Measurements from ENCODE around the gene DENND2A. TPM values are rescaled to one million over a fixed set of nuclear protein-coding genes. Genes with fewer than 3 reads are reported as not detected.
"Not testable (repeated sequence)": the region's sequence is repeated elsewhere in the genome, so short reads cannot be mapped to it uniquely, and the experiment has no call there.

The DENND2A gene, protein sequence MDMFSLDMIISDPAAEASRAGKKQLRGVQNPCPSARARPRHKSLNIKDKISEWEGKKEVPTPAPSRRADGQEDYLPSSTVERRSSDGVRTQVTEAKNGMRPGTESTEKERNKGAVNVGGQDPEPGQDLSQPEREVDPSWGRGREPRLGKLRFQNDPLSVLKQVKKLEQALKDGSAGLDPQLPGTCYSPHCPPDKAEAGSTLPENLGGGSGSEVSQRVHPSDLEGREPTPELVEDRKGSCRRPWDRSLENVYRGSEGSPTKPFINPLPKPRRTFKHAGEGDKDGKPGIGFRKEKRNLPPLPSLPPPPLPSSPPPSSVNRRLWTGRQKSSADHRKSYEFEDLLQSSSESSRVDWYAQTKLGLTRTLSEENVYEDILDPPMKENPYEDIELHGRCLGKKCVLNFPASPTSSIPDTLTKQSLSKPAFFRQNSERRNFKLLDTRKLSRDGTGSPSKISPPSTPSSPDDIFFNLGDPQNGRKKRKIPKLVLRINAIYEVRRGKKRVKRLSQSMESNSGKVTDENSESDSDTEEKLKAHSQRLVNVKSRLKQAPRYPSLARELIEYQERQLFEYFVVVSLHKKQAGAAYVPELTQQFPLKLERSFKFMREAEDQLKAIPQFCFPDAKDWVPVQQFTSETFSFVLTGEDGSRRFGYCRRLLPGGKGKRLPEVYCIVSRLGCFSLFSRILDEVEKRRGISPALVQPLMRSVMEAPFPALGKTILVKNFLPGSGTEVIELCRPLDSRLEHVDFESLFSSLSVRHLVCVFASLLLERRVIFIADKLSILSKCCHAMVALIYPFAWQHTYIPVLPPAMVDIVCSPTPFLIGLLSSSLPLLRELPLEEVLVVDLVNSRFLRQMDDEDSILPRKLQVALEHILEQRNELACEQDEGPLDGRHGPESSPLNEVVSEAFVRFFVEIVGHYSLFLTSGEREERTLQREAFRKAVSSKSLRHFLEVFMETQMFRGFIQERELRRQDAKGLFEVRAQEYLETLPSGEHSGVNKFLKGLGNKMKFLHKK
- 25.4 and 32.4 TPM in 2 replicates for total RNA-seq (2014; rRNA removed; shearing (Covaris generic); ENCODE audit: low replicate concordance)

DNA sequence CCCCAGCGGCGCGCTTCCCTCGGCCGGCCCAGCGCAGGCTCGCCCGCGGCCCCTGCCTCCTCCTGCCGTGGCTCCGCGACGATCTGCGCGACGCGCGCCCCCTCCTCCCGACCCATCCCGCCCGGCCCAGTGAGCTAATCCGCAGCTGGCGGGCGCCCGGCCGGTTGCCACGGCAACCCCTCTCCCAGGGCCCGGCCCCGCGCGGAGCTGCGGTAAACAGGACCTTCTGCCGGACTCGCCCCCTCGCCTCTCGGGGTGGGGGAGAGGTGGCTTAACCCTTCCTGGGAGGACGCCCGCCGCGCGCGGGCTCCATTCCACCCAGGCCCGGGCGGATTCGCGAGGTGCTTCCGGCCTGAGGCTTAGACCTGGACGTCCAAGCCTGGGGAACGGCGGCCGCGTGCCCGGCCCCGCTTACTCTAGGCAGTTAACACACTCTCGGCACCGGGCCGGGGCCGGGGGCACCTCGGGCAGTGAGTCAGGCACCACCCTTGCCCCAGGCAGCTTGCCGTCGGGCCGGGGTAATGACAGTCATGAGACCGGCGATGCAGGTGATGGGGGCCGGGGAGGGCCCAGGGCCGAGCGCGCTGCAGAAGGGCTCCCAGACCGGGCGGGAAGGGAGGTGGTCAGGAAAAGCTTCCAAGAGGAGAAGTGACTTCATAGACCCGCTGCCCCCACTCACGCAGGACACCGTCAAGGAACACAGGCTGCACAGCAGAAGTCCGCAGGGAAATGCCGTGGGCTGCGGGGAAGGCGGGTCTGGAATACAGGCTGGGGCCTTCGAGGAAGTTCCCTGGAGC, at the start of gene DENND2A:
DENND2A (minus strand) TSS at position 87 of the 797 bp plus-strand sequence. CDS start 38,416 bp downstream, outside the sequence.
- Histone ChIP-seq H3K4me3 (peak within 1 kb of the TSS; percentile 73), H3K27me3 (no peaks in the 10 kb centered on the region), H3K9me3 (no peaks in the 10 kb centered on the region), H3K36me3 (peaks cover 10% of the 10 kb centered on the region)
- DNase-seq = peak; percentile 85

DNA sequence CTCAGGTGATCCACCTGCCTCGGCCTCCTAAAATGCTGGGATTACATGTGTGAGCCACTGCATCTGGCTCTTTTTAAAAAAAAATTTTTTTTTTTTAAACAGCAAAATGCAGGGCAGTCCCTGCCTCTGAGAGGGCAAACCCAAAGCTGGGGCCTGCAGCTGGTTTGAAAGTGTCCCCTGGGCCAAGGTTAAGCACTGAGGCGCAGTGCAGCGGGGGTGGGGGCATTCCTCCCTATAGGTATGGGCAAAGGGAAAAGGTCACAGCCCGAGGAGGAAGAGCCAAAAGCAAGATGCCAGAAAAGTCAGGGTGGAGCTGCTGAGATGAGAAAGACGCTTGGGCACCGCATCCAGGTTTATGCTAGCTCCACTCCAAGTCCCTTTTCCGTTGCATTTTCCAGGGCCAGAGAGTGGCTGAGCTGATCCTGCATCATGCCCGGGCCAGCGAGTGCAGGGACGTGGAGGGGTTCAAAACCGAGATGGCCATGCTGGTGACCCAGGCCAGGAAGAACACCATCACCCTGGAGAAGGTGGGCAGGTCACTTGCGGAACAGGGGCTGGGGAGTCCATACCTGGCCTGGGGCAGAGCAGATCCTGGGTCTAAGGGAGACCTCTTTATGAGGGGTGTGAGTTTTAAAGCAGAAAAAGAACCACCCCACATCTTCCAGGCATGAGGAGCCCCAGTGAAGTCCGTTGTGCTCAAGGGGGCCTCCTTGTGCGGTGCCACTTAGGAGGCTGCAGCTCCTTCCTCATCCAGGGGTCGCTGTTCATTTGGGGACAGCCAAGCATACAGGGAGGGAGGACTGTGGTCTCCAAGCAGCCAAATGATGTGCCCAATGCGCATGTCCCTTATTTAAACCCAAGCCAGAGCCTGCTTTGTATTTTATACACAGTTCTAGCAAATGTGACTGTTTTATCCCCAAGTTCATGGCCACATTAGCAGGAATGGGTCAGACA, 48.9 kb upstream of the DENND2A start:
- Histone ChIP-seq H3K9me3 (no peaks in the 10 kb centered on the region), H3K36me3 (no peaks in the 10 kb centered on the region), H3K27me3 (no peaks in the 10 kb centered on the region), H3K4me3 (no peak overlapping the region)
- DNase-seq = no peak

DNA sequence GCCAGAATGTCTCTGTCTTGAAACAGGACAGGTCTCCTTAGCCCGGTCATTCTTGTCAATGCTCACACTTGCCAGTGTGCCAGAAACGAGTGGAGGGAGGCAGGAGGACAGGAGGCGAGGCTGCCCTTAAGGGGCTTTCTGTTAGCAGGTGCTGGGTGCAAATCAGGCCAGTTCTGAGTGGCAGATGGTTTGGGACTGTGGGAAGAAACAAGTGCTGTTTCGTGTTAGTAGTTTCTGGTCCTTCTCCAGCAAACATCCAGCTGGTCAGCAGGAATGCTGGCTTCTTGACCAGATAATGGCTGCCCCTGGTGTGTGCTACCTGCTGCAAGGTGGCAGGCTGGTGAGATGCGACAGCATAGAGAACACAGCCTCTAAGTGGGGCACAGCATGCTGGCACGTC, 47.7 kb upstream of the DENND2A start:
- no peaks in the 10 kb centered on the region for H3K36me3 ChIP-seq
- H3K4me3 ChIP-seq = no peak overlapping the region
- H3K9me3 ChIP-seq = no peaks in the 10 kb centered on the region
- no peaks in the 10 kb centered on the region for H3K27me3 ChIP-seq
- DNase-seq = no peak

DNA sequence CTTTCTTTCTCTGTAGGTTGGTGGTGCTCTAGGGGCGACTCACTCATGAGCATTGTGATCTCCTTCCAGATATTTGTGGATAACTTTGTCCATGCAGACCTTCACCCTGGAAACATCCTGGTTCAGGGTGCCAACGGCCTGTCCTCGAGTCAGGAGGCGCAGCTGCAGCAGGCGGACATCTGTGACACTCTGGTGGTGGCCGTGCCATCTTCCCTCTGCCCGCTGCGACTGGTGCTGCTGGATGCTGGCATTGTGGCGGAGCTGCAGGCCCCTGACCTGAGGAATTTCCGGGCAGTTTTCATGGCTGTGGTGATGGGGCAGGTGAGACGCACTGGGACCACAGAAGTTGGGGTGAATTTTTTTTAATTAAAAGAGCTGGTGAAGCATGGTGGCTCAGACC, 46.3 kb upstream of the DENND2A start:
- H3K4me3 ChIP-seq = no peak overlapping the region
- H3K36me3 ChIP-seq = no peaks in the 10 kb centered on the region
- no peak for DNase-seq
- H3K27me3 ChIP-seq = no peaks in the 10 kb centered on the region
- no peaks in the 10 kb centered on the region for H3K9me3 ChIP-seq

DNA sequence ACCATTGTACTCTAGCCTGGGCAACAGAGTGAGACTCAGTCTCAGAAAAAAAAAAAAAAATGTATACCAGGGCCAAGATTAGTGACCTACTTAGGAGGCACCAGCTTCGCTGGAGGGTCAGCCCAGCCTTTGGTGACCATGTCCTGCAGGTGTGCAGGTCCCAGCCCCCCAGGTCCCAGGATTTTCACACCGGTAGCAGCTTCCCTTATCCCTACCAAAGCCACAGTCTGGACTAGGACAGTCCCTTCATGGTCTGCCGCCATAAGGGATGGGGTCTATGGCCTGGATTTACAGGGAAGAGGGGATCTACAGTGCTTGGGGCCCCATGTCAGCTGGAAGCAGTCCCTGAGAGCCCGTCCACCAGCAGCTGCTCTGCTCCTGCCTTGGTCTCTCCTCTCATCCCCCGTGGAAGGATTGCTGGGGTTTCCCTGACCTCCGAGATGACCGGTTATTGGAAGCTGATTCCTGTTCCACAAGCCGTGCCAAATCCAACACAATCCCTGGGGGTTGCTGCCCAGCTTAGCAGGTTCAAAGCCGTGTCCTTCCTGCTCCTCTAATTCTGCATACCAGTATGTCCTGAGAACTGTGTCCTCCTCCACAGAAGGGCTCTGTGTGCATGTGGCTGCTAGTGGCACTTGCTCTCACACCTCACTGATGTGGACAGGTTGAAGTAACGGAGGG, 44.9 kb upstream of the DENND2A start:
- no peaks in the 10 kb centered on the region for H3K27me3 ChIP-seq
- no peaks in the 10 kb centered on the region for H3K9me3 ChIP-seq
- DNase-seq = no peak
- no peaks in the 10 kb centered on the region for H3K36me3 ChIP-seq
- no peak overlapping the region for H3K4me3 ChIP-seq

DNA sequence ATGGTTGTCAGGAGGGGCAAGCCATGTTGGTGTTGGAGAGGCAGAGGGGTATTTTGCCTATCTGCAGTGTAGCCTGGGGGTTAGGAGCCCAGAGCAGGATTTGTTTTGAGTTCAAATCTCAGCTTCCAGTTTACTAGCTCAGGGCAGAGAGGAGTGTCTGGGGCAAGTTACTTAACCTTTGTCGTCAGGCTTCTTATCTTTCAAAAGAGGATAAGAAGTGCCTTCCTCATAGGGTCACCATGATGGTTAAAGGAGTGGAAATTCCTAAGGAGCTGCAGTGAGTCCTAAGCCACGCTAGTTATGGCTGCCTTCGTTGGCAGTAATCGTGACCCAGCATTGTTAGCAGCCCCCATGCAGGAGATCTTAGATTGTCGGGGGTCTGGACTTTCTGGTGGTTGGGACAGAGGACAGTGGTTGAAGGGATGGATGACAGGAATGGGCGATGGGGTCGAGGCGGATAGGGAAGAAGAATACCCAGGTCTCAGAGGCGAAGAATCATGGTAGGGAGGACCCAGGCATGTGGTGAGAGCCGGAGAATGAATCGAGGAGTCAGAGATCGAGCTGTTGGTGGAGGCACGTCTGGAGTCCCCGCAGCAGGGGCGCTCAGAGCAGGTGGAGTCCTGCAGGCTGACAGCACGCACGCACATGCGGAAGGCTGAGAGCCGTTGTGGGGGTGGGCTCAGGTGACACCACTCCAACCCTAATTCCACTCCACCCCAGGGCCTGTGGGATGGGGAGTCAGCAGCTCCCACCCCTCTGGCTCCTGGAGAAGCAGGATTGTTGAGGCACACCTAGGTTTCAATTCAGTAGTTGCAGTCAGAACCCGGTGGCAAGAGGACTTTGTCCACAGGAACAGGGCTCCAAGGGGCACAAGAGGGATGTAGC, 43.7 kb upstream of the DENND2A start:
- Histone ChIP-seq H3K4me3 (no peak overlapping the region), H3K27me3 (no peaks in the 10 kb centered on the region), H3K36me3 (no peaks in the 10 kb centered on the region), H3K9me3 (no peaks in the 10 kb centered on the region)
- DNase-seq = no peak

DNA sequence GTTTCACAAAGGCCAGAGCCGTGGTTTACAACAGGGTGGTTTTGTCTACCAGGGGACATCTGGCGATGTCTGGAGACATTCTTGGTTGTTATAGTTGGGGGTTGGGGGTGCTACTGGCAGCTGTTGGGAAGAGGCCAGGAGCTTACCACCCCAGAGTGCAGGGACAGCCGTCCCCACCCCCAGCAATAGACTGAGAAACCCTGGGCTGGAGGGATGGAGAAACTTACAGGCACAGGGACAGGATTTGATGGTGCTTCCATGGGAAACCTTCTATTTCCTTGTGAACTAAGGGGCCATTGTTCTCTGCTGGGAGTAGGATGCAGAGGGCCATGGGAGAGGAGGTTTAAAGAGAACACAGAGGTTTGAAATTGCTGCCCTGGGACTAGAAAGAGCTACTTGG, 43.0 kb upstream of the DENND2A start:
- no peak for DNase-seq
- no peaks in the 10 kb centered on the region for H3K36me3 ChIP-seq
- no peak overlapping the region for H3K4me3 ChIP-seq
- H3K9me3 ChIP-seq = no peaks in the 10 kb centered on the region
- H3K27me3 ChIP-seq = no peaks in the 10 kb centered on the region

DNA sequence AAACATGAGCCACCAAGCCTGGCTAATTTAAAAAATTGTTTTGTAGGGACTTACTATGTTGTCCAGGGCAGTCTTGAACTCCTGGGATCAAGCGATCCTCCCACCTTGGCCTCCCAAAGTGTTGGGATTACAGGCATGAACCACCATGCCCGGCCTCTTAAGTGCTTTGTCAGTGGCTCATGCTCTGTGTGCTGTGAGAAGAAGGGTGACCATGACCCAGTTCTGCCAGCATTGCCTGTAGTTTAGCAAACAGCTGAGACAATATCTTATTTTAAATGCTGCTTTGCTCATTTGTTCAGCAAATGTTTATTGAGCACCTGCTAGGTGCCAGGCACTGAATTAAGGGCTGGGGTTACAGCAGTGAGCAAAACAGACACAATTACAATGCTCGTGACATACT, 41.2 kb upstream of the DENND2A start:
- Histone ChIP-seq H3K27me3 (no peaks in the 10 kb centered on the region), H3K4me3 (no peak overlapping the region), H3K9me3 (no peaks in the 10 kb centered on the region), H3K36me3 (no peaks in the 10 kb centered on the region)
- no peak for DNase-seq

DNA sequence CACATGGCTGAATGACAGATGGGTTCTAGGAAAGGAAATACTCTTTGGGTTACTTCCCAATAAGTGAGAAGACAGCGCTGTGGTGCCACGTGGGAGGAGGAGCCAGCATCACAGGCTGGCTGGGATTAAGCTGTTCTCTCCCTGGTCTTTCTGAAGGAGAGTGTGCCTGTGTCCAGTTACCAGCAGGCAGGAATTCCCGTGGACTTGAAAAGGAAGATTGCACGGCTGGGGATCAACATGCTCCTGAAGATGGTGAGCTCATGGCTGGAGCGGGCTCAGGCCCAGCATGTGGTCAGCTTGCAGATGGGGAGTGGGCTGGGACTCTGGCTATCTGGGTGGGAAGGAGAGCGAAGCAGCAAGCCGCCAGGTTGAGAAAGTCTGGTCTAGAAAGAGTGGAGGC, 40.3 kb upstream of the DENND2A start:
- DNase-seq = no peak

DNA sequence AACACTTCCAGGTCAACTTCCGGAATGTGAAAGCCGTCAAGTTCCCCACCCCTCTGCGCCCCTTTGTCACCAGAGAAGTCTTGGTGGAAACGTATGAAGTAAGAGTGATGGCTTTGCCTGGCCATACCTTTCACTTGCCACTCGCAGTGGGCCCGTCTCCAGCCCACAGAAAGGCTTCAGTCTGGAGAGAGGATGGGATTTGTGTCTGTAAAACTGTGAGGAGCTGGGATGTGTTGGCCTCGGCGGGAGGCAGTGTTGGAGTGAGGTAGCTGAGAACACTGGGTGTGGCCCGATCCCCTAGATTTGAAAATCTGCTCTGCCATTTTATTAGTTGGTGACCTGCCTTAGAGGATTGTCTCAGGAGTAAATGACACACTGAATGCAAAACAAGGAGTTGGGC, 38.6 kb upstream of the DENND2A start:
- no peak for DNase-seq
- Histone ChIP-seq H3K27me3 (no peaks in the 10 kb centered on the region), H3K9me3 (no peaks in the 10 kb centered on the region), H3K36me3 (no peaks in the 10 kb centered on the region; the same call in 1 of the 2 replicates), H3K4me3 (no peak overlapping the region)

More for the DNA sequence above, 40.3 kb upstream of the DENND2A start:
- Histone ChIP-seq H3K27me3 (no peaks in the 10 kb centered on the region), H3K4me3 (no peak overlapping the region), H3K36me3 (no peaks in the 10 kb centered on the region; the same call in 1 of the 2 replicates), H3K9me3 (no peaks in the 10 kb centered on the region)

DNA sequence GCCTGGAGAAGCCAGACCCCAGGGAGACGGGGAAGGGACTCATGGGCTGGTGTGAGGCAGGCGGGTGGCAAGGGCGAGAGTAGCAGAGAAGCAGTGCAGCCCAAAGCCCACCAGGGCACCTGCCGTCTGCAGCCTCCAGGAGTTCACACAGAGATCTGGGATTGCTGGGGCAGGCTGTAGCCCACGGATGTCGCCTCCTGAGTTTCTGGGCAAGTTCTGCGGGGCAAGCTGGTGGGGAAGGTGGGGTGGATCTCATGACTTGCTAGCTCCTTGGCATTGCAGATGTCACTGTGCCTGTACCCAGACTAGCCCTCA, 38.2 kb upstream of the DENND2A start:
- no peak for DNase-seq
- Histone ChIP-seq H3K9me3 (no peaks in the 10 kb centered on the region), H3K27me3 (no peaks in the 10 kb centered on the region)

DNA sequence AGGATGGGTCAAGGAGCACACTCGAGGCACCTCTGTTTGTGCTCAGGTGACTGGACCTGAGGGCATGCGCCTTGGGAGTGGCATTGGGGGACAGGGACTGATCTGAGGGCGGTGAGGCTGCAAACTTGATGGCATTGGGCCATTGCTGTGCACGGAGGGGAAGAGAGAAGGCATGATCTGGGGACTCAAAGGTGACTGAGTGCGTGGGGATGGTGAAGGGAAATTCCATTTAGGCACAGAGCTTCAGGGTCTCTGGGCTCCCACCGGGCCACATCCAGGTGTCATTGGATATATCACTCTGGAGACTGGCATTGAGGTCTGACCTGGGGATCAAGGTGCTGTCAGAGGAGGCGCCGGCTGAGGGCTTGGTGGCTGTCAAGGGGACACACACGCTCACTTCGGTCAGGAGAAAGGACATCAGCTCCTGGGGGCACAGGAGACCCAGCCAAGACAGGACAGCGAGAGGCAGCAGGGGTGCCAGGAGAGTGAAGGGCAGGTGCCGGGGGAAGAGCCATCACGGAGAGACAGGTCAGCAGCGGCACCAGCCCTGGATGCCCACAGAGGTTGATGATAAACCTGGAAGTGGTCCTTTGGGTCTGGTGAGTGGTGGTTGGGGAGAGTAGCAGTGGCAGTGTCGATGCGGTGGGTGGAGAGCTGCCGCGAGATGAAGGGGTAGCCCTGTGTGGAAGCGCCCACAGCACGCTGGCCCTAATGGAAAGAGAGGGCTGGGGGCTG, 37.6 kb upstream of the DENND2A start:
- Histone ChIP-seq H3K9me3 (no peaks in the 10 kb centered on the region), H3K4me3 (no peak overlapping the region), H3K36me3 (no peaks in the 10 kb centered on the region; the same call in 1 of the 2 replicates), H3K27me3 (no peaks in the 10 kb centered on the region)
- DNase-seq = no peak

More for the DNA sequence above, 38.2 kb upstream of the DENND2A start:
- H3K4me3 ChIP-seq = no peak overlapping the region
- no peaks in the 10 kb centered on the region; the same call in 1 of the 2 replicates for H3K36me3 ChIP-seq

DNA sequence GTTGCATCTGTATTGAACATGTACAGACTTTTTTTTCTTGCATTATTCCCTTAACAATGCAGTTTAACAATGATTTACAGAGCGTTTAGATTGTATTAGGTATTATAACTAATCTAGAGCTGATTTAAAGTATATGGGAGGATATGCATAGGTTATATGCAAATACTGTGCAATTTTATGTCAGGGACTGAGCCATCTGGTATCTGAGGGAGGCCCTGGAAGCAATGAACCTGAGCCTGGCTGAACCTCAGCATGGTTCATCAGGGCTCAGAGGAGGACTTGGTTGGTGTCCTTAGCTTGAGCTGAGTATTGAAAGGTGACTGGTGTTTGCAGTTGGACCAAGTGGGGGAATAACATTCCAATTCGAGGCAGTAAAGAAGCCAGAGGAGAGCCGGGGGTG, 36.9 kb upstream of the DENND2A start:
- no peak for DNase-seq
- no peaks in the 10 kb centered on the region for H3K27me3 ChIP-seq
- no peak overlapping the region for H3K4me3 ChIP-seq
- no peaks in the 10 kb centered on the region; the same call in 1 of the 2 replicates for H3K36me3 ChIP-seq
- H3K9me3 ChIP-seq = no peaks in the 10 kb centered on the region

DNA sequence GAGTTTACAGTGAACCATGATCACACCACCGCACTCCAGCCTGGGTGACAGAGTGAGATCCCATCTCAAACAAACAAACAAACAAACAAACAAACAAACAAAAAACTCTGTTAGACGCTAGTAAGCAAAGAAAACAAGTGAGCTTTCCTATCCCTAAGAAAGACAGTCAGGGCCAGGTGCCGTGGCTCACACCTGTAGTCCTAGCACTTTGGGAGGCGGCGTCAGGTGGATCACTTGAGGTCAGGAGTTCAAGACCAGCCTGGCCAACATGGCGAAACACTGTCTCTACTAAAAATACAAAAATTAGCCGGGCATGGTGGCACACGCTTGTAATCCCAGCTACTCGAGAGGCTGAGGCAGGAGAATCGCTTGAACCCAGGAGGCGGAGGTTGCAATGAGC, 36.3 kb upstream of the DENND2A start:
- not testable (repeated sequence) for H3K27me3 ChIP-seq, DNase-seq, H3K9me3 ChIP-seq

More for the DNA sequence above, 36.3 kb upstream of the DENND2A start:
- H3K4me3 ChIP-seq, H3K36me3 ChIP-seq: not testable (repeated sequence)

Data from MG63 (cell line).